GM18511 (cell line): Measurements from ENCODE around the gene RNF144A.

Experiments
- ATAC-seq: cut with Tn5 transposase; IDR thresholded peaks from one replicate; pipeline ENCODE4 v1.9.1; 2021; ENCODE audit warnings: mild to moderate bottlenecking, moderate library complexity; ENCODE audit not compliant: unreplicated experiment

RNF144A gene

DNA sequence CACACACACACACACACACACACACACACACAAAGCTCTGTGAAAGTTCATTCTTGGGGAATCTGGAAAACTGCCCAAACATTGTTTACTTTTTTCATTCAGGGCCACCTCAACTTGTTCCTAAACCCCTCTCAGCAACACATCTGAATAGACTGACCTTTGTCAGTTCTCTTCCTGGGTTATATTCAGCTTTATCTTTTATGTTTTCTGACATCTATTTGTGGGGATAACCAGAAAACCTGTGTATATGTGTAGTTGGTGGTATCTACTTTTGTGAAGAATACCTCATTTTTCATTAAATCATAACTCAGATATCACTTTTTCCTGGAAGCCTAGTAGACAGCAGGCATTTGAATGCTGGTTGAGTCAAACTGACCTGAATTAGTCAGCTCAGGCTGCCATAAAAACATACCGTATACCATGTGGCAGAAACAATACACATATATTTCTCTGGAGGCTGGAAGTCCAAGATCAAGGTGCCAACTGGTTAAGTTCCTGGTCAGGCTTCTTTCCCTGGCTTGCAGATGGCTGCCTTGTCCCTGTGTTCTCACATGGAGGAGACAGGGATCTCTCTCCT, 11.0 kb upstream of the RNF144A start:
- ATAC-seq = no peak

DNA sequence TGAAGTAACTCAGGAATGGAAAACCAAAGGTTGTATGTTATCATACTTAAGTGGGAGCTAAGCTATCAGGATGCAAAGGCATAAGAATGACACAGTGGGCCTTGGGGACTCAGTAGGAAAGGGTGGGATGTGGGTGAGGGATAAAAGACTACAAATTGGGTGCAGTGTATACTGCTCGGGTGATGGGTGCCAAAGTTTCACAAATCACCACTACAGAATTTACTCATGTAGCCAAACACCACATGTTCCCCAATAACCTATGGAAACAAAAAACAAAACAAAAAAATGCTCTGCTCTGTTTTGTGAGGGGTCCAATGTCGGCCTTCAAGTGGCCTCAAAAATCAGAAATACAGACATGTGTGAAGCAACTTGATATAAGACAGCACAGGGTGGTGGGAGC, 8.9 kb upstream of the RNF144A start:
- ATAC-seq = no peak

DNA sequence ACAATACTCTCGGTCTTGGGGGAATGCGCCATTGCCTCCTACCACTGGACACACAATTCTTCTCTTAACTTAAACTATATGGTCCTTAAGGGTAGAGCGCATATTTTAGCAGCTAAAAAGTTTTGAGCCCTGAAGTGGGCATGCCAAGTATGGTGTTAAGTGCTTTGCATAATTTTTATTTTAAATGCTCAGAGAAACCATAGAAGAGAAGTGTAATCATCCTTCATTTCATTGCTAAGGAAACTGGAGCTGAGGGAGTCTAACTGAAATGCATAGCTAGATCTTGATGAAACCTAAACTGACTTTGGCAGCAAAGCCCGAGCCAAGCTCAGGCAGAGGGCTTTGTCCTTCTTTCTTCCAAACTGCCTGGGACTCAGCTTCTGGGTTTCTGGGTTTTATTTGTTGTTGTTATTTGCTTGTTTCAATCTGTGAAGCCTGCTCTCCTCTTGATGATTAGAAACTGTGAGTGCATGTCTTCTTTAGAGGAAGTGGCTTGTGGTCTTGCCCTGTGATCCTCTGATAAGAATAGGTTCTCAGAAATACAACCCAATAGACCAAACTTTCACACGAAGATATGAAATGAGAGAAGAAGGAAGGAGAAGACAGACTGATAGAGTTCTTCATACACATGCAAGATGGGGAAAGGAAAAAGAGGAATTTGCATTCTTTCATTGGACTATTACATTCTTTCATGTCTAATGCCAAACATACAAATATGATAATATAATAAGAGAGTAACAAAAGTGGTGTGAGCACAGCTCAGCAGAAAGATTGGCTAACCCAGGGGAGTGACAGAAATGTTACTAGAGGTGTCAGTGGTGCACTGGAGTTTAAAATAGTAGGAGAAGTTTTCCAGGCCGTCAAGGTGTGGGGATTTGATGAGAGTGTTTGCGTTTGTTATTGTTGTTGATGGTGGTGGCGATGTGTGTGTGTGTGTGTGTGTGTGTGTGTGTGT, 7.5 kb upstream of the RNF144A start:
- peak; percentile 99 for ATAC-seq

DNA sequence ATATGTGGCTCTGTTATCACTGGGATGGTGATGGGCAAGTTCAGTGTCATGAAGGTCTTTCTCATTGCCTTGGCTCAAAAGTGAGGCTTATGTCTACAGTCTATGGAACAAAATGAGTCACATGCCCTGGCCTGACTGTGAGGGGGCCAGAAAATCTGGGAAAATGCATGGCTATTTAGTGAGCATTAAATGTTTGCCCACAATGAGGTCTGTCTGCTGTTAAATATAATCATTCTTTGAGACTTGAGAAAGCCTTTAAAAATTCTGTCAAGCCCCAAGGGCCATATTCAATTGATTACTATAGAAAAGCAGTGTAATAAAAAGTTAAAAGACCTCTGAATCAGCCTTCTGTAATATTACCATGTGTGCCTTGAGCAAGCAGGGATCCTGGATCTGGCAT, 5.5 kb upstream of the RNF144A start:
- ATAC-seq = no peak

DNA sequence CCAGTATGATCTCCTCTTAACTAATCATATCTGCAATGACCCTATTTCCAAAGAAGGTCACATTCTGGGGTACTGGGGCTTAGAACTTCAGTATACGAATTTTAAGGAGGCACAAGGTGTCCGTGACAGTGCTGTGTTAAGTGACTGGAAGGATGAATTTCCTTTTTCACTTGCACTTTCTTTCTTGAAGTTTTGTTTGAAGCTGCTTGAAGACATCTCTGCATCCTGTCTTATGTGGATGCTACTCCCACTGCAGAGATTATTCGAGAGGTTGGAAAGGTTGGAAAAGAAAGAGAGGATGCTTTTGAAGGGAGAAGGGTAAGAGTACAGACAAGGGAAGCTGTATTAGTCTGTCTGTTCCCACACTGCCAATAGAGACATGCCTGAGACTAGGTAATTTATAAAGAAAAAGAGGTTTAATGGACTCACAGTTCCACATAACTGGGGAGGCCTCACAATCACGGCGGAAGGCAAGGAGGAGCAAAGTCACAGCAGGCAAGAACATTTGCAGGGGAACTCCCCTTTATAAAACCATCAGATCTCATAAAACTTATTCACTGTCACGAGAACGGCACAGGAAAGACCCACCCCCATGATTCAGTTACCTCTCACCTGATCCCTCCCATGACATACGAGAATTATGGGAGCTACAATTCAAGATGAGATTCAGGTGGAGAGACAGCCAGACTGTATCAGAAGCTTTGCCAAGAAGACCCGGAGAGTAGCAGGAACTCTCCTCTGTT, 3.6 kb upstream of the RNF144A start:
- no peak for ATAC-seq

DNA sequence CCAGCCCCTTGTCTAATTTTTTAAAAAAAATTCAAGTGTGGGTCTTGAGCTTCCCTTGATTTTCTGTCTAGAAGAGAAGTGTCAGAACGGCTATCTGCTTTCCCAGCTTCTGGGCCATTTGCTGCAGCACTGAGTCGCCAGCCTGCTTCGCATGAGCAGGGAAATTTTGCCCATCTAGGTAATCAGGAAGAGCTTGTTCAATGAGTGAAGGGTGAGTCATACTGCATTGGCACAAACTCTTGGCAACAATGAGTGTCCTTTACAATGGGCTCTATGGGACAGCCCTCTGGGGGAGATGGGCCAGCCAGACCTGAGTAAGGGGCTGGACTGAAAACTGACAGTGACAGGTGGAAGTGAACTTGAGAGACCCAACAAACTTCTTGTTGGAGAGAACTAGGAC, 2.4 kb upstream of the RNF144A start:
- no peak for ATAC-seq

DNA sequence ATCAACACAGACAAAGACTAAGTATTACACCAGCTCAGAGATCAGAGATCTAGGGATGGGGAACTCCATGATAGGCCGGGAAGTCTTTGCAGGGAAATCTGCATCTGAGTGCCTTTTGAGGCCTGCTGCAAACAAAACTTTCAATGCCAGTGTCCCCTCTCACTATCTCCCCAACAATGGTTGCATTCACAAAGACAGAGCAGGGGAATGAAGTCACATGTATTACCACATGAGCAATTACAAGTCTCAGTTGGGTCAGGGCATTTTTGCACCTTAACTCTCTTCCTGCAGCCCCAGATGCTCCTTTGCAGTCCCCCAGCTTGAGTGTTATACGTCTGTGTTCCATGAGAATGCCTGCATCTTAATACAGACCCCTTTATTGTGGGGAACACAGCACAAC, 1.8 kb upstream of the RNF144A start:
- no peak for ATAC-seq

DNA sequence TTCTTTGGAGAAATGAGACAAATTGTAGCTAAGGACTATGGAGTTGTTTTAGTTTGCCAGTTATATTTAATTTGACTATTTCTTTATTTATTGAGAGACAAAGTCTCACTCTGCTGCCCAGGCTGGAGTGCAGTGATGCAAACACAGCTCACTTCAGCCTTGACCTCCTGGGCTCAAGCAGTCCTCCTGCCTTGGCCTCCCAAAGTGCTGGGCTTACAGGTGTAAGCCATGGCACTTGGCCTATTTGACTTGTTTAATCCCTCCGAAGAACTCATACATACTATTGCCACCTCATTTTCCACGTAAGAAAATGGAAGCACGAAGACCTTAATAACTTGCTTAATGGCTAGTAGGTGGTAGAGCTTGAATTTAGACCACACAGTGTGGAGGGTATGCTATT, 988 bp upstream of the RNF144A start:
- ATAC-seq = no peak

DNA sequence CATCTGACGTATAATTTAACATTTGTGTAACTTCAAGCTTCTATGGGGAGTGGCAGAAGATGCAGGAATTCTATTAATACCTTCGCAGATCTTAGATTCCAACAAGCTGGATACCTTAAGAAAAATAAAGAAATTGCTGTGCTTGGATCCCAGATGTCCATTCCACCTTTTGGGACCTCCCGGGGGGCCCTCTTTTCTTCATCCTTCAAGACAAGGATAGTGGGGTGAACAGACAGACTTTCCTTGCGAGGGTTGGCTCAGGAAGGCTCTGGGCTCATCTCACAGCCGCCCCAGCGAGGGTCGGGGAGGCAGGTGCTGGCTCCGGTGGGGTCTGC, 509 bp upstream of the RNF144A start:
- ATAC-seq = no peak

DNA sequence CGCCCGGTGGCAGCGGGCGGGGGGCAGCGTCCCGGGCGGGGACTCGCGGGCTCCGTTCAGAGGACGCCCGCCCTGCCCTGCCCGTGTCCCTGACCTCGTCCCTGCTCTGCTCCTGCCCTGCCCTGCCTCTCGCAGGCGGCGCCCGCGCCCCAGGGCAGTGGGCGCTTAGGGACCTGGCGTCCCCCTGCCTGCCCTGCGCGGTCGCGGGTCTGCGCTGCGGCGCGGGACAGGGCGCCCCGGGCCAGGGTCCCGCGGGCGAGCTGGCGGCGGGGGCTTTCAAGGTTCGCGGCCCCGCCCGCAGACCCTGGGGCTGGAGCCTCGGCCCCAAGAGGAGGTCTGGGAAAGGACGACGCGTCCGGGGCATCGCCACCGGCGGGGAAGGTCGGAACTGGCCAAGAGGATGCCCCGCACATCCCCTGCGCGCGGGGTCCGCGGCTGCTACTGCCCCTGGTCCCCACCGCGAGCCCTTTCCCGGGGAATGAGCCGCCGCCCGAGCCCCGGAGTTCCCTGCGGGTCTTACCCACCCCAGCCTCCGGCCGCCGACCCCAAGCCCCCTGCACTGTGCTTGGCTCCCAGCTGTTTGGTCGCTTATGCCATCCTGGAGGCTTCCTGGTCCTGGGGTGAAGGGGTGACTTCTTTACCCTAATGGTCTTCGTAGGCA, 679 bp downstream of the RNF144A start:
- ATAC-seq = peak; percentile 35

DNA sequence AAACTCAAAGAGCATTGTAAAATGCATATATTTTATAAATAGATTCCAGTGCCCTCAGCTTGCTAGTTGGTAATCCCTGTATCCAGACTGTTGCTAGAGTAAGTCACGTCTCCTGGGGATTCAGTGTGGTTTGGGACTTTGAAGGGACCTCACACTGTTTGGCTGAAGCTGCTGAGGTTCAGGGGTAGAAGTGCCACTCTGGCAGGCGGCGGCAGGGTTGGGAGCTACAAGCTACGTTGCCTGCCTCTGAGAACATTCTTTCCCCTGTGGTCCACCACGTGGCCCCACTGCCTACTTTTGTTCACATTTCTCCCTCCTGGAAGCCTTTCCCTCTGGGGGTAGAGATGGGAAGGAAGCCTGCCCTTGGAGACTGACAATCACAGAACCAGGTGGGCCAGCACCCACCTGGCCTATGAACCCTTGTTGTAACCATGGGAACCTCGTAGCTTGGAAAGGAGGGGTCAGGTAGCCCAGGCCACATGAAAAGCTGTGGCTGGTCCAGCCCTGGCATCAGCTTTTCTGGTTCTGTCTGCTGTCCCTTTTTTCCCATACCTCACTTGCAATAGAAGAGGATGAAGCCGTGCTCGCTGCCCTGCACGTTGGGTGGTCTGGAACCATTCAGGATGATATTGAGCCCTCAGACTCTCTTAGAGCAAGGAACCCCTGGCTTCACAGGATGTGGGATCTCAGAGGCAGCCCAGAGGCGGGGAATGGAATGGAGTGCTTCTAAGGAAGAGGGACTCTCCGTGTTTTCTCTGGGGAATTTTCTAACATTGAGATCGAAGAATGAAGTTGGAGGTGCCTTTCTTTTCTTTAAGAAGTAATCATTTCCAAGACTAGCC, 2.9 kb downstream of the RNF144A start:
- ATAC-seq = no peak

DNA sequence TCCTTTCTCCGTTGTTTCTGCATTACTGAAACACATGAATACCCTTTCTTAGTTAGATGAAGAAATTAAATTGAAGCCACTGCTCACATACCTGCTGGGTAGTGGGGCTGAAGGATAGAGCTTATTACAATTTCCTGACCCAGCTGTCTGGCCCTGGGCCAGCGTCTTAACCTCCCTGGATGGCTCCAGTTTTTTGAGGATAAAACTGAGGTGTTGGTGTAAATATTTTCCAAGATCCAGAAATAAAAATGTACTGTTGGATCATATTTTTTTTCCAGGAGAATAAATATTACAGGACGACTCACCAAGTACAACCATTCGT, 3.5 kb downstream of the RNF144A start:
- ATAC-seq = no peak

DNA sequence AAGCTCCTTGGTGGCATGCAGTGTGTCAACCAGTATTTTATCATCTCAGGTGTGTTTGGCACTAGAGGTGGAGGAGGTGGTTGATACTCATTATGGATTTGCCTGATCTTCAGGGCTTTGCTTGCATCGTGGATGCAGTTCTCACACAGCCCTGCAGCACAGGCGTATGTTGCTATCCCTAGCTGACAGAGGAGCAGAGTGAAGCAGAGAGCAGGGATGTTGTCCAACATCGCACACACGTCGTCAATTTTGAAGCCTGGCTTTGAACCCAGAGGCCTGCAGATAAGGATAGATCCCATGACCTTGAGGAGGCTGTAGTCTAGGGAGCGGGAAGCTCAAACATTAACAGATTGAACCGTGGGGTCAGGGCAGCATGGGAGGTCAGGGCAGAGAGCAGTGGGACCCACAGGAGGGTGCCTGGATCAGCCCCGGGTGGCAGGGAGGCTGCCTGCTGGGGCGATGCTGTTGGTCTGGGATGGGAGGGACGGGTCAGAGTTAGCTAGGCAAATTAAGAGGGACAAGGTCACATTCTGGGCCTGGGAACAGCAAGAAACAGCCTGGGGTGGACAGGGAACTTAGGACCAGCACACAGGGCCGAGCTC, 4.2 kb downstream of the RNF144A start:
- ATAC-seq = no peak

DNA sequence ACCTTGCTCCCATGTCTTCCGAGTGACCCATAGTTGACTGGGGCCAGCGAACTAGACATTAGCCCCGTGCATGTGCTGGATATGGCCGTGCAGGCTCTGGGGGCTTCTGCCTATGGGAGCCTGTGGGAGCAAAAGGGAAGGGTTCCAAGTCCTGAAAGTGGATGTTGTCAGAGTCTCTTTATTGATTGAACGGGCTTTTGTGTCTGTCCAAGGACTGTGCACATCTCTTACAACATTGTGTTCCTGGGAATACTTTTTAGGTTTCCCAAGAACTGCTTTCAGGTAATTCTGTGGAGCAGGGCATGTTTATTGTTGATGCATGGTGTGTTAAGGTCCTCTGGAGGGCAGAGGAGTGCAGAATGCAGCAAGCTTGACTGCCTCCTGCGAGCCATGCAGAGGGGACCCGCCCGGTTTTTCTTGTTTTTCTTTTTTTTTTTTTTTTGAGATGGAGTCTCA, 5.0 kb downstream of the RNF144A start:
- ATAC-seq = no peak

DNA sequence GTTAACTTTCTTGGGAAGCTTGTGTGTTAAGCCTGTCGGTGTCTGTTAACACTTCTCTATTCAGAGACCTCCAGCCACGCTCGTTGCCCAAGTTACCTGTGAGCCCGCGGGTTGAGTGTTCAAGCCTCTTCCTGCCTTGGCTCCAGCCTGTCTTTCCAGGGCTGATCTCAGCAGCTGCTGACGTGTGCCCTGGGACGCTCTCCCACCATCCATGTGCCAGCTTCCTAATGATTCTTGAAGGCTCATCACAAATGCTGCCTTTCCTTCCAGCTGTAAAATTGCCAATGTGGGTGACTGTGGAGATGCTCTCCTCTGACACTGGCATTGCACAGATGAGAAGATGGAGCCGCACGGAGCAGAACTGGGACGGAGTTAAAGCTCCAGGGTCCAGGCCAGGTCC, 6.1 kb downstream of the RNF144A start:
- ATAC-seq = no peak

DNA sequence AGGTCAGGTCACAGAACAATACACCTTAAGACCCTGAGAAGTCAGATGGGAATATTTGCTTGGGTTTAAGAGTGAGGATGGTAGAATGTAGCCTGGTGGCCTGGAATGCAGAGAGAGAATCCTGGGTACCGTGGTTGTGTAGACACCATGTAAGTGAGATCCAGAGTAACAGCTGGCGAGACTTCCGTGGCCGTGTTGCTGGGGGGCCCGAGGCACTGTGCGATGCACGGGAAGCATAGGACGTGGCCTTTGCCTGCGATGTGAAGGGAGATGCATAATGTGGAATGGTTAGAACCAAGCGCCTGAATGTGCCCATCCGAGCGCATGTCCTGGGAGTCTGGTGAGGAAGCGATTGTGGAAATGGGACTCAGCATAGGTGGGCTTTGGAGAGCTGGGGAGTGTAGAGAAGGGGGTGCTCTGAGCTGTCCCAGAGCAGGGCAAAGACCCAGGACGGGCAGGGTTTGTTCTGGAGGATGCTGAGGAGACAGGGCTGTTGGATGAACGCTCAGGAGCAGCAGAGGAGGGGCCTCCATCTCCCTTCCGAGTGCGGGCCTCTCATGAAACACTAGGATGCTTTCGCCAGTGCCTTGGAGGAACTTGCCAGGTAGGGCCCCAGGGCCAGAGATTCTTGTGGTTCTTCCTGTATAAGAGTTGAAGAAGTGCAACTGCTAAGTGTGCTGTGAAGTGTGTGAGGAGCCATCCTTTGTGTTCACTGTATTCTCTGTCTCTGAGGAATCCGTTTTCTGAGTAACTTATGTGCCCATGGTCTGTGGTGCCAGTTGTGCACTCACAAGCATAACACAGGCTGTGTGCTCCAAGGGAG, 7.1 kb downstream of the RNF144A start:
- no peak for ATAC-seq

DNA sequence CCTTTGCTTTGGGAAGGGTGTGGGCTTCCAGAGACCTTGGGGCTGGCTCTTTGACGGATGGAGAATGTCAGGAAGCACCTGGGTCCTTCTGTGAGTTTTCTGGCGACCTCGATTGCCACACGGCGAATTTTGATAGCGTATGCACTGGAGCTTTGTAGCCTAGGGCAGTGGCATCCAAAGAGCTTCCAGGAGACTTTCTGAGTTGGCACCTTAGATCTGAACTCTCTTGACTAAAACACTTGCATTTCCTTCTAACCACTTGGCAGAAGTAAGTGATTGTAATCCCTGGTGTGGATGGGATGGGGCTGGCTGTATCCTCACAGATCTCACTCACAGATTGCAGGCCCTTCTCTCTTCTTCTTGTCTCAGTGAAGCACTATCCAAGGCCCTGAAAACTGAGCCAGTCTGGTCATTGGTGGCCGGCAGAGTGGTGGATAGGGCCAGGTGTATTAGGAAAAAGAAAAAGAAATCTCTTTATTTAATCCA, 7.8 kb downstream of the RNF144A start:
- no peak for ATAC-seq

DNA sequence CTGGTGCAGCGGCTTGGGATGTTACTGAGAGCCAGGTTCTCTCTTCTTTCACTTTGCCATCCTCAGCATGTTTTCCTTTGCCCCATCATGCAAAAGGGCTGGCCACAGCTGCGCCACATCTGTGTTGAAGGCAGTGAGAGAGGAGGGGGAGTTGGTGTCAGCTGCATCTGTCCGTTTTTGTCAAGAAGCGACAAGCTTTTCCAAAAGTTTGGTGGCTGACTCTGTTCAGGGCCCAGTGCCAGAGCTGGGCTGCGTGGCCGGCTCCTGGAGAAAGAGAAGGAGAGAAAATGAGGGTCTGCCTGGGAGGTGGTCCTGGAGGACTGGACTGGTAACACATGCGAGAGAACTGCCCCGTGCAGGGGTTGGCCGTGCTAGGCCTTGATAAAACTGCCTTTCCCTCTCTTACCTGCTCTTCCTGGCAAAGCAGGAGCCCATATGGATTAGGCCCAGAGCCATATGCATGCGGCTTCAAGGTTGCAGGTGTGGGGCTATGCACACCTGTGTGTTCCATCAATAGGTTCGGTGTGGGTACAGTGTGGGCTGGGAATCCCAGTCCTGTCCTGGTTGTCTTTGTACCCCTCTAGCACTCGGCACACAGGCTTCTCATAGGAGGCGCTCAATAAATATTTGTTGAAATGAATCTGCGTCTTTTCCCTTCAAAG, 9.0 kb downstream of the RNF144A start:
- no peak for ATAC-seq

DNA sequence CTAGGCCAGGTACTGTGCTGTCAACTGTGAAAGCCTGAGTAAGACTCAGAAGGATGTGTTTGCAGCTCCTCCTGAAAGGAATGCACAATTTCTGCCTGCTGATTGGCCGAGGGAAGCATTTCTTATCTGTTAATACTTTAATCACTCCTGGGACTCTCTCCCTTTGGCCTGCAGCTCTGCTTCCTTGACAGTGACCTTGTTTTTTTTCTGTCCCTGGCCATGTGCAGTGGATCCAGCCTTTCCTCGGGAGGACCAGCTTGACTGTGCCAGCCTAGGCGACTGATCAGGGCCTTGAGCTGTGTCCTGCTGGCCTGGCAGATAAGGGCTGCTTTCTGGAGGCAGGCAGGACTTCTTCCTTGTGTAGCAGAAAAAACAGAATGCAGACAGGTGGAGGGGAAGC, 10.0 kb downstream of the RNF144A start:
- ATAC-seq = no peak
